Measurements from ENCODE around the gene CLEC18A.

The CLEC18A gene

DNA sequence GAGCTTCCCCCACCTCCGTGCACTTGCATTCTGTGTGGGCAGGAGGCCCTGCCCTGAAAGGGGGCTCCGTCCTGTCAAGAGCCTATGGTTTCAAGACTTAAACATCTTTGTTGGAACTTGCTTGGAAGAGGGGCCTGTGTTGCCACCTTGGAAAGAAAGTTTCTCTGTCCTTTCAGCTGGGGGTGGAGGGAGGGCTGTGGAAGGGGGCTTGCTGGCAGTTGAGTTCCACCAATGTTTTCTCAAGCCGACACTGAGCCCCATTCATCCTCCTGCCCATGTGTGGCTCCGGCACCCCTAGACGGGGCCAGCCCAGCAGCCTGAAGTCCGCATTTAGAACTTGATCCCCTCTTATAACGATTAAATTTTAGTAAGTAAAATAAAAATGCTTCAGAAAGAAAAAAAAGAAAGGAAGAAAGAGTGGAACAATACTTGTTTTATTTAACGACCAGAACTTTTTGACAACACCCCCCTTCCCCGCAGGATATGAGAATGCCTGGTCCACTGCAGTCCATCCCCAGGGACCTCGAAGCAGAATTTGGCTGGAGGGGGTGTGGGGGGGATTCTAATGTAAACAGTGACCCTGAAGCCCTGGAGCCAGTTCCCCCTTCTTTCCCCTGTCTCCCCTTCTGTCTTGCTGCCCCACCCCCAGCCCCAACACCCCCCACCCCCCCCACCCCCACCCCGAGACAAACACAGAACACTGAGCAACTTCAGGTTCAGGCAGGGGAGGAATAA lies 26.9 kb upstream of the CLEC18A start:
- H3K9me3 ChIP-seq (ENCODE audit: insufficient read depth, low read length): no peaks in the 10 kb centered on the region
- no peak for DNase-seq (ENCODE audit: low read depth, low spot score)
- no peak for TF ChIP-seq ZNF274 (IDR thresholded peaks at IDR 0.05; ENCODE audit: low read depth, low read length)
- no peak for TF ChIP-seq SUZ12 (IDR thresholded peaks at IDR 0.05; ENCODE audit: extremely low read depth, insufficient read depth, insufficient read length)
- TF ChIP-seq YY1 (IDR thresholded peaks at IDR 0.05; ENCODE audit: insufficient read depth, insufficient read length): no peak
- H3K9ac ChIP-seq (ENCODE audit: insufficient read length, low read depth): no peak overlapping the region
- H3K4me1 ChIP-seq (ENCODE audit: insufficient read depth, insufficient read length): peaks cover 19% of the 10 kb centered on the region
- peaks cover 4% of the 10 kb centered on the region for H3K36me3 ChIP-seq (ENCODE audit: insufficient read depth, insufficient read length, low read length)
- H3K27me3 ChIP-seq (ENCODE audit: insufficient read depth, insufficient read length): no peaks in the 10 kb centered on the region
- H3K4me3 ChIP-seq (ENCODE audit: insufficient read length, low read depth): no peak overlapping the region

DNA sequence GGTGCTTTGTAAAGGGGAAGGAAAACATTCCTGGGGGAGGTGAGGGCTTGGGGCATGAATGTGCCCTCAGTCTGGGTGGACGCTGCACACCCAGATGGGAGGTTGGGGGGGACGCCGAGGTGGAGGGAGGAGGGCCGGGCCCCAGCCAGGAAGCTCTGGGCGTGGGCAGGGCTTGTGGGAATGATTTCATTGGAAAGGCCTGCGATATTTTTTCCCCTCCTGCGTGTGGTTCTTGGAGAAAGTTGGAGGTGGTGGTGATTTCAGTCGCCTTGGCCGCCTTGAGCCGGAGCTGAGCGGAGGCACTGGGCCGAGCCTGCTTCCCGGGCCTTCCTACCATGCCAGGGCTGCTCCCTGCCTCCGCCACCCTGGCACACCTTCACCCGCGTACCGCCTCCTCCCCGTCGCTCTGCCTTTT lies 26.4 kb upstream of the CLEC18A start:
- Histone ChIP-seq H3K4me1 (ENCODE audit: insufficient read depth, insufficient read length) (peaks cover 19% of the 10 kb centered on the region), H3K27me3 (ENCODE audit: insufficient read depth, insufficient read length) (no peaks in the 10 kb centered on the region), H3K9me3 (ENCODE audit: insufficient read depth, low read length) (no peaks in the 10 kb centered on the region), H3K36me3 (ENCODE audit: insufficient read depth, insufficient read length, low read length) (peaks cover 6% of the 10 kb centered on the region), H3K4me3 (ENCODE audit: insufficient read length, low read depth) (no peak overlapping the region), H3K9ac (ENCODE audit: insufficient read length, low read depth) (peak overlapping the region; percentile 47)
- DNase-seq (ENCODE audit: low read depth, low spot score): no peak
- TF ChIP-seq YY1 (IDR thresholded peaks at IDR 0.05; ENCODE audit: insufficient read depth, insufficient read length) (no peak), ZNF274 (IDR thresholded peaks at IDR 0.05; ENCODE audit: low read depth, low read length) (no peak), SUZ12 (IDR thresholded peaks at IDR 0.05; ENCODE audit: extremely low read depth, insufficient read depth, insufficient read length) (no peak)

- TF ChIP-seq SUZ12 (IDR thresholded peaks at IDR 0.05; ENCODE audit: extremely low read depth, insufficient read depth, insufficient read length) (no peak), YY1 (IDR thresholded peaks at IDR 0.05; ENCODE audit: insufficient read depth, insufficient read length) (no peak), ZNF274 (IDR thresholded peaks at IDR 0.05; ENCODE audit: low read depth, low read length) (no peak)
- Histone ChIP-seq H3K27me3 (ENCODE audit: insufficient read depth, insufficient read length) (no peaks in the 10 kb centered on the region), H3K9me3 (ENCODE audit: insufficient read depth, low read length) (no peaks in the 10 kb centered on the region), H3K9ac (ENCODE audit: insufficient read length, low read depth) (peak overlapping the region; percentile 47), H3K4me3 (ENCODE audit: insufficient read length, low read depth) (no peak overlapping the region), H3K4me1 (ENCODE audit: insufficient read depth, insufficient read length) (peaks cover 19% of the 10 kb centered on the region), H3K36me3 (ENCODE audit: insufficient read depth, insufficient read length, low read length) (peaks cover 11% of the 10 kb centered on the region)
- no peak for DNase-seq (ENCODE audit: low read depth, low spot score)
Measured at GRCh38 chr16:69925311-69925710, 25.8 kb upstream of the CLEC18A start.

DNA sequence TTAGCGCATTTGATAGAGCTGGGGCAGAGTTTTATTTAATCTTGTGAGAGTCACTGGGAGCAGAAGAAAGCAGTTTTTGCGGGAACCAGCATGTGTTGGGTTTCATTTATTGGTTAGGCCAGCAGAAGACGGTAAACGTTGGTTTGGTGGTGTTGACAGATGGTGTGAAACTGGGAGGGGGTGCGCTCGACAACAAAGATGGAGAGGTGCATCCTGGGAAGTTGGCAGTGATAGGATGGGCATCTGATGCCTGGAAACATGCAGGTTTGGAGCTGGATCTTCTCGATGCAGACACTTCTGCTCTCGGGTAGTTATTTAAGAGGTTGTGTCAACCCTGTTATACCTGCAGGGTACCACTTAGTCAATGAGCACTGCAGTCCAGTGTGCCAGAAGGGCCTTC lies 24.9 kb upstream of the CLEC18A start:
- no peak overlapping the region for H3K9ac ChIP-seq (ENCODE audit: insufficient read length, low read depth)
- no peak for DNase-seq (ENCODE audit: low read depth, low spot score)
- peaks cover 19% of the 10 kb centered on the region for H3K36me3 ChIP-seq (ENCODE audit: insufficient read depth, insufficient read length, low read length)
- peaks cover 19% of the 10 kb centered on the region for H3K4me1 ChIP-seq (ENCODE audit: insufficient read depth, insufficient read length)
- no peaks in the 10 kb centered on the region for H3K27me3 ChIP-seq (ENCODE audit: insufficient read depth, insufficient read length)
- TF ChIP-seq YY1 (IDR thresholded peaks at IDR 0.05; ENCODE audit: insufficient read depth, insufficient read length): no peak
- no peak for TF ChIP-seq ZNF274 (IDR thresholded peaks at IDR 0.05; ENCODE audit: low read depth, low read length)
- TF ChIP-seq SUZ12 (IDR thresholded peaks at IDR 0.05; ENCODE audit: extremely low read depth, insufficient read depth, insufficient read length): no peak
- no peak overlapping the region for H3K4me3 ChIP-seq (ENCODE audit: insufficient read length, low read depth)
- no peaks in the 10 kb centered on the region for H3K9me3 ChIP-seq (ENCODE audit: insufficient read depth, low read length)

GRCh38 chr16:69927056-69927757 lies 23.9 kb upstream of the CLEC18A start:
- no peak for DNase-seq (ENCODE audit: low read depth, low spot score)
- peak overlapping the region; percentile 15 for H3K9ac ChIP-seq (ENCODE audit: insufficient read length, low read depth)
- H3K36me3 ChIP-seq (ENCODE audit: insufficient read depth, insufficient read length, low read length): peaks cover 26% of the 10 kb centered on the region
- H3K9me3 ChIP-seq (ENCODE audit: insufficient read depth, low read length): no peaks in the 10 kb centered on the region
- no peak overlapping the region for H3K4me3 ChIP-seq (ENCODE audit: insufficient read length, low read depth)
- H3K4me1 ChIP-seq (ENCODE audit: insufficient read depth, insufficient read length): peaks cover 19% of the 10 kb centered on the region
- TF ChIP-seq SUZ12 (IDR thresholded peaks at IDR 0.05; ENCODE audit: extremely low read depth, insufficient read depth, insufficient read length) (no peak), YY1 (IDR thresholded peaks at IDR 0.05; ENCODE audit: insufficient read depth, insufficient read length) (no peak), ZNF274 (IDR thresholded peaks at IDR 0.05; ENCODE audit: low read depth, low read length) (no peak)
- no peaks in the 10 kb centered on the region for H3K27me3 ChIP-seq (ENCODE audit: insufficient read depth, insufficient read length)

DNA sequence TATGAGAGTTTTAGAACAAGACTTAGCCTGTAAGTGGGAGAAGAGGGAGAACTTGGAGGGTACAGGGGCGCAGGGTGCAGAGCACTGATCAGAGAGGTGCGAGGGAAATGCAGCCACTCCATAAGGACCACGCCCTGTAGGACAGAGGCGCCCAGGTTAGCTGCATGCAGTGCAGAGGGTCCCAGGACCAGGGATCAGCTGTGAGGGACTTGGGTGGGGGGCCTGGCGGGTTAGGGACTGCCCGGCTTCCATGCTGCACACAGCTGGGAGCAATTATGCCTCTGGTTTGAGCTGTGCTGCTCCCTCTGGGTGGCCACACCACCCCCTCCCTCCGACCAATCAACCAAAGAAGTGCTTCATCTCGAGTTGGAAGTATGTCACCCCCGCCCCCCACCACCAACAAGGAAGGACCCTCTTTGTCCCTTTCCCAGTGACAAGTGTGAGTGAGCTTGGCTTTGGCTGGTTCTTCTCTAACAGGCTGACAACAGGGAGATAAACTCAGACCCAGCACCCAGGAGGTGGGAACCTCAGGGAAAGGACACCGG lies 22.2 kb upstream of the CLEC18A start:
- no peak overlapping the region for H3K9ac ChIP-seq (ENCODE audit: insufficient read length, low read depth)
- H3K36me3 ChIP-seq (ENCODE audit: insufficient read depth, insufficient read length, low read length): peaks cover 41% of the 10 kb centered on the region
- TF ChIP-seq YY1 (IDR thresholded peaks at IDR 0.05; ENCODE audit: insufficient read depth, insufficient read length) (no peak), SUZ12 (IDR thresholded peaks at IDR 0.05; ENCODE audit: extremely low read depth, insufficient read depth, insufficient read length) (no peak), ZNF274 (IDR thresholded peaks at IDR 0.05; ENCODE audit: low read depth, low read length) (no peak)
- H3K4me3 ChIP-seq (ENCODE audit: insufficient read length, low read depth): no peak overlapping the region
- no peak for DNase-seq (ENCODE audit: low read depth, low spot score)
- H3K4me1 ChIP-seq (ENCODE audit: insufficient read depth, insufficient read length): peaks cover 16% of the 10 kb centered on the region
- H3K9me3 ChIP-seq (ENCODE audit: insufficient read depth, low read length): no peaks in the 10 kb centered on the region
- H3K27me3 ChIP-seq (ENCODE audit: insufficient read depth, insufficient read length): no peaks in the 10 kb centered on the region

- peaks cover 44% of the 10 kb centered on the region for H3K36me3 ChIP-seq (ENCODE audit: insufficient read depth, insufficient read length, low read length)
- no peaks in the 10 kb centered on the region for H3K27me3 ChIP-seq (ENCODE audit: insufficient read depth, insufficient read length)
Measured at GRCh38 chr16:69929480-69929879, 21.7 kb upstream of the CLEC18A start.

More at GRCh38 chr16:69929480-69929879, 21.7 kb upstream of the CLEC18A start:
- TF ChIP-seq ZNF274 (IDR thresholded peaks at IDR 0.05; ENCODE audit: low read depth, low read length) (no peak), YY1 (IDR thresholded peaks at IDR 0.05; ENCODE audit: insufficient read depth, insufficient read length) (no peak), SUZ12 (IDR thresholded peaks at IDR 0.05; ENCODE audit: extremely low read depth, insufficient read depth, insufficient read length) (no peak)
- no peaks in the 10 kb centered on the region for H3K9me3 ChIP-seq (ENCODE audit: insufficient read depth, low read length)
- peaks cover 16% of the 10 kb centered on the region for H3K4me1 ChIP-seq (ENCODE audit: insufficient read depth, insufficient read length)
- H3K4me3 ChIP-seq (ENCODE audit: insufficient read length, low read depth): no peak overlapping the region
- no peak for DNase-seq (ENCODE audit: low read depth, low spot score)
- H3K9ac ChIP-seq (ENCODE audit: insufficient read length, low read depth): no peak overlapping the region

Data from NT2/D1 (cell line).